HG03108 (cell line): Measurements from ENCODE around the gene TMEM204.

Experiments
- ATAC-seq: cut with Tn5 transposase; IDR thresholded peaks from one replicate; pipeline ENCODE4 v1.9.1; 2021; ENCODE audit warnings: moderate library complexity; ENCODE audit not compliant: unreplicated experiment

The TMEM204 gene

DNA sequence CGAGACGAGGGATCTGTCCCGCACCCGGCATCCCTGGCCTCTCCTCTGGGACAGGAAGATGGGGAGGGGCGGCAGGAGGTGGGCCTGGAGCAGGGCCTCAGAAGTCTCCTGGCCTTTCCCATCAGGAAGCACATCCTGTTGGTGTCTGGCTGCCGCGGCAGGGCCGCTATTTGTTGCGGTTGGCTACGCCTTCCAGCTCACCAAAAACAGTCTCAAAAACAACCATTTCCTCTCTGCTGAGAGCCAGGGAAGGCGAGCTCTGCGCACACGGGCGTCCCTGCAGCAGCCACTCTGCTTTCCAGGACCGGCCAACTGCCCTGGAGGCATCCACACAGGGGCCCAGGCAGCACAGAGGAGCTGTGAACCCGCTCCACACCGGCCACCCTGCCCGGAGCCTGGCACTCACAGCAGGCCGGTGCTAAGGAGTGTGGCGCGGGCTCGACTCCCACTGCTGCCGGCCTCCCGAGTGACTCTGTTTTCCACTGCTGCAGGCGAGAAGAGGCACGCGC lies at the start of gene TMEM204:
TSS of gene TMEM204 (plus strand) at position 224 of the 509 bp plus-strand sequence. CDS start 610 bp downstream, outside the sequence.
- no peak for ATAC-seq

- no peak for ATAC-seq
Observed at GRCh38 chr16:1485847-1486496, 47.5 kb upstream of the TMEM204 start.

DNA sequence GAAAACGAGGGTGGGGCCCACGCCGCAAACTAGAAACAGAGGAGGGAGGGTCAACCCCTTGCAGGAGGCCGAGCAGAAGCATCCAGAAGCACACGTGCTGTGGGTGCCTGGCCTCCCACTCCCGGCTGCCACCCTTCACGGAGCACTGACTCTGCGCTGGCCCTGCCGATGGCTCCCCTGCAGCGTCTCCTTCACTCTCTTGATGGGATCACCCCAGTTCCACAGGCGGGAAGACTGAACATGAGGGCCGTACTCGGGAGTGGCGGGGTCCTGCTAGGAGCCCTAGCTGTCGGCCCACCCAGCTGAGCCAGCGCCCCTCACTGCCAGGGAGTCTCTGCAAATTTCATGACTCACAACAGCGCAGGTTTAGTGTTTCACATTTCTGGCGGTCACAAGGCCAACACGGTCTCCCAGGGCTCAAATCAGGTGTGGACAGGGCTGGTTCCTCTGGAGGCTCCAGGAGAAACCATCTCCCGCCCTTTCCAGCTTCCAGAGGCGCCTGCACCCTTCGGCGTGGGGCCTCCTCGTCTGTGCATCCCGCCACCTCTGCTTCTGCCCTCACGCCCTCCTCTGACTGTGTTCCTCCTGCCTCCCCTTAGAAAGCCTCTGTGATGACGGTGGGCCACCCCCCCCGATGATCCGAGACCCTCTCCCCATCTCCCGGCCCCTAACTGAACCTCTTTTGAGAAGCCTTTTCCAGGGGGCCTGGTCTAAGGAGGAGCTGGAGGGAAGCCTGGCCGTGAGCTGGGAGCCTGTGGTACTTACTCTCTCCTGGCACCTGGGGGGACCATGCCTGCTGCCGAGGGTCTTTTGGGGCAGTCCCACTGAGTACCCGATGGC lies 46.7 kb upstream of the TMEM204 start:
- ATAC-seq: no peak

DNA sequence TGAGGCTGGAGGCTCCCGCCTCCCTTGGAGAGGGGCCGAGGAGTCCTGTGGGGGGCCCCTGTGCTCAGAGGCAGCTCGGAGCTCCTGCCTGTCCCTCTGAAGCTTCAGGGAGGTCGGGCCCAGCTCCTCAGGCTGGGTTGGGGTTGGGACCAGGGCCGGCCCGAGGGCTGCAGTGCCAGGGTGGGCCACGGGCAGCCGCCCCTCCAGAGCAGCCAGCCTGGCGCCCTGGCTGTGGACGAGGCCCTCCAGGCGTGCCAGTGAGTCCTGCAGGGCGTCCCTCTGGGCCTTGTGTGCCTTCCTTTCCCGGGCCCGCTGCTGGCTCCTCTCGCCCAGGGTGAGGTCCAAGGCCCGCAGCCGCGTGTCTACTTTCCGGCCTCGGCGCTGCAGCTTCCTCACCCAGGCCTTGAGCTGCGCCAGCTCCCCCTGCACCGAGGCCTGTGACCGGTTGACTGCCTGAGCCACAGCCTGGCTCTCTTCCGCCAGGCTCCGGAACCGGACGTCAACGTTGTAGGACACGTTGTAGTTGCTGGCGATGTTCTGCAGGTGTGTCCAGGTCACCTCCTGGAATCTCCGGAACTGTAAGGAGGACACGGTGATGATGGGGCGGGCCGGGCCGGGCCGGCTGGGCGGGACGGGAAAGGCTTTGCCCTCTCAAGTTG lies 45.9 kb upstream of the TMEM204 start:
- no peak for ATAC-seq

GRCh38 chr16:1488054-1488601 lies 45.3 kb upstream of the TMEM204 start:
- no peak for ATAC-seq

DNA sequence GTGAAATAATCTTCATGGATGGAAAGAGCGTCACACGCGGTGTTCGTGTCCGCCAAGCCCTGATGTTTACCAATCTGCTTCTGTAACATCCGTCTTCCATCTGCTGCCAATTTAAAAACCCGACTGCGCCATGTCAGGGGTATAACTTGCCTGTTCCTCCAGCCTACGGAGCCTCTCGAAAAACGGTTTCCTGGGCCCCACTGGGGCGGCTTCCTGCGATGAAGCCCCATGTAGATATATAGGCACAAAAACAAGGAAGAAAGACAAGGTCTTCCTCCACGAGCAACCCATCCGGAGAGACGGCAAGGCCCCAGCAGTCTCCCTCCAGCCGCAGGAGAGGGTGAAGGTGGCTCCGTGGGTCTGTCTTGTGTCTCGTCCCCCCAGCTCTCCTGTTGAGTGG lies 44.8 kb upstream of the TMEM204 start, which contains the start of gene PTX4:
TSS of gene PTX4 (minus strand) at position 326 of the 400 bp plus-strand sequence. CDS start at position 291, 35 bp downstream.
- ATAC-seq: no peak

- no peak for ATAC-seq
Observed at GRCh38 chr16:1489077-1489476, 44.4 kb upstream of the TMEM204 start.

- no peak for ATAC-seq
Observed at GRCh38 chr16:1491327-1491726, 42.1 kb upstream of the TMEM204 start.

- ATAC-seq: no peak
Observed at GRCh38 chr16:1492082-1492922, 41.2 kb upstream of the TMEM204 start.

- ATAC-seq: no peak
Observed at GRCh38 chr16:1492923-1493745, 40.3 kb upstream of the TMEM204 start, which contains the start of gene TELO2. Gene TELO2, plus strand, starts transcription at chr16:1493360. Its CDS starts 922 bp downstream, at chr16:1494282.

GRCh38 chr16:1493746-1494094 lies 39.7 kb upstream of the TMEM204 start:
- no peak for ATAC-seq

- no peak for ATAC-seq
Observed at GRCh38 chr16:1494129-1494640, 39.3 kb upstream of the TMEM204 start.

- no peak for ATAC-seq
Observed at GRCh38 chr16:1494711-1495110, 38.8 kb upstream of the TMEM204 start.

GRCh38 chr16:1495211-1495888 lies 38.1 kb upstream of the TMEM204 start:
- no peak for ATAC-seq

DNA sequence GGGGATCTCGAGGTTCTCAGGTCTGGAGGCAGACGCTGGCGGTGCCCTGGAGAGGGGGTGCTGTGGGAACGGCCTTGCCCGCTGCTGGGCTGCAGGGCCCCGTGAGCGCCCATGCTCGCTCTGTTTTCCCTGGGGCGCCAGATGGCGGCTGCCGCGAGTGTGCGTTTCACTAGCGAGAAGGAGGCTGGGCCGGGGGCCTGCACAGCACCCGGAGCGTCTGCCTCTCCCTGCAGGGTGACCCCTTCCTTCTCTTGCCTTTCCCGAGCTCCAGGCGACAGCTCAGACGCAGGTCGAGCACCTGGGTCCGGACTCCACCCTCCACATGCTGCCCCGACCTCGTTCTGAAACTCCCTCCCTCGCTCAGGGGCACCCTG lies 37.6 kb upstream of the TMEM204 start:
- ATAC-seq: no peak

DNA sequence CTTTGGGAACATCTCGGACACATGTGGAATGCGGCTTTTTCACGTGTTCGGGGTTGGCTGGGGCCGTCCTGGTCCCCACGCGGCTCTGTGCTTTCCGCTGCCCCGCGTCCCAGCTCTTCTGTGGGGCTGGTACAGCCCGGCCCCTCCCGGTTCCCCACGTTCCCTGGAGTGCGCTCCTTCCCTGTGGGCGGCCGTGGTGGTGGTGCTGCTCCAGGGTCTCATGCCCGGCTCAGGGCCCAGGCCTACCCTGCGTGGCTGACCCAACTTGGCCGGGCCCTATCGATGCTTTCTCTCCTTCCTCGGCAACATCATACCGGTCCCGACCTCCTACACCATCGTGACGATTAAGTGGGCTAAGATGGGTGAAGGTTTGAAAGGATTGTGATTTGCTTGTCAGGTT lies 37.0 kb upstream of the TMEM204 start:
- no peak for ATAC-seq

GRCh38 chr16:1497014-1497598 lies 36.4 kb upstream of the TMEM204 start:
- no peak for ATAC-seq
